Measurements from ENCODE around the gene NUDT21.

- TF ChIP-seq YY1 (IDR thresholded peaks at IDR 0.05; ENCODE audit: insufficient read depth, insufficient read length) (no peak), SUZ12 (IDR thresholded peaks at IDR 0.05; ENCODE audit: extremely low read depth, insufficient read depth, insufficient read length) (no peak)
These were observed 13.1 kb downstream of the NUDT21 start for GRCh38 chr16:56438038-56438437.
